ENCODE measurements around the gene LMLN. TPM values are rescaled to one million over a fixed set of nuclear protein-coding genes. Genes with fewer than 3 reads are reported as not detected.

The LMLN gene
- total RNA-seq, 2 experiments from 2014 or later: 0.50 to 6.2 TPM

GRCh38 chr3:198070871-198071270, 110.9 kb downstream of the LMLN start:
- H3K9me3 ChIP-seq (ENCODE audit: low read length): no peaks in the 10 kb centered on the region
- no peak overlapping the region for H2AFZ ChIP-seq (ENCODE audit: low read length)
- BruUV-seq (replicated peaks): no TSS peak
- no peaks in the 10 kb centered on the region for H3K36me3 ChIP-seq (ENCODE audit: insufficient read depth, low read length)
- H3K27ac ChIP-seq (ENCODE audit: low read depth, low read length, poor library complexity, severe bottlenecking): no peak overlapping the region
- ChIA-PET CTCF (ENCODE audit: unreplicated experiment) (no interaction called here), POLR2A (interaction anchor here (1.4 to 2.3 kb wide), 2 partner anchors 10 to 15 kb away, joined by 3 to 6 read pairs; no protein-coding TSS in a partner anchor)
- intact Hi-C loops (cut with micrococcal nuclease; ENCODE audit: unreplicated experiment): loop anchor here (5.0 to 10.0 kb wide), 2 partner anchors 109 to 166 kb away; partner anchors contain the start of gene LMLN
- peaks cover 5% of the 10 kb centered on the region for H3K4me1 ChIP-seq (ENCODE audit: insufficient read depth, low read length, poor library complexity, severe bottlenecking)
- TF ChIP-seq CTCF (conservative IDR thresholded peaks at IDR 0.05; ENCODE audit: low read length) (no peak), EZH2phosphoT487 (IDR thresholded peaks at IDR 0.05; ENCODE audit: borderline replicate concordance, low read depth, low read length) (no peak)
- H4K20me1 ChIP-seq (ENCODE audit: insufficient read depth, low read length): no peaks in the 10 kb centered on the region
- H3K4me2 ChIP-seq (ENCODE audit: low read length): no peak overlapping the region
- DNase-seq (ENCODE audit: low spot score): no peak
- H3K4me3 ChIP-seq (ENCODE audit: low read depth, low read length, poor library complexity, severe bottlenecking): no peak overlapping the region
- H3K79me2 ChIP-seq (ENCODE audit: insufficient read depth, low read depth, low read length): no peaks in the 10 kb centered on the region
- H3K9me2 ChIP-seq (ENCODE audit: insufficient read depth, low read length): no peaks in the 10 kb centered on the region

- POLR2A ChIA-PET: interaction anchor here (0.7 to 0.9 kb wide), 2 partner anchors 13 to 142 kb away, joined by 3 read pairs; no protein-coding TSS in a partner anchor
- no peaks in the 10 kb centered on the region for H3K36me3 ChIP-seq (ENCODE audit: insufficient read depth, low read length)
- peaks cover 5% of the 10 kb centered on the region for H3K4me1 ChIP-seq (ENCODE audit: insufficient read depth, low read length, poor library complexity, severe bottlenecking)
- DNase-seq (ENCODE audit: low spot score): no peak
- TF ChIP-seq CTCF (conservative IDR thresholded peaks at IDR 0.05; ENCODE audit: low read length) (no peak), EZH2phosphoT487 (IDR thresholded peaks at IDR 0.05; ENCODE audit: borderline replicate concordance, low read depth, low read length) (no peak)
- H3K27ac ChIP-seq (ENCODE audit: low read depth, low read length, poor library complexity, severe bottlenecking): no peak overlapping the region
- H3K9me2 ChIP-seq (ENCODE audit: insufficient read depth, low read length): no peaks in the 10 kb centered on the region
- no peak overlapping the region for H3K4me3 ChIP-seq (ENCODE audit: low read depth, low read length, poor library complexity, severe bottlenecking)
- CTCF ChIA-PET (ENCODE audit: unreplicated experiment): no interaction called here
- H3K4me2 ChIP-seq (ENCODE audit: low read length): no peak overlapping the region
- intact Hi-C loops (cut with micrococcal nuclease; ENCODE audit: unreplicated experiment): loop anchor here (5.0 to 10.0 kb wide), 2 partner anchors 109 to 167 kb away; partner anchors contain the start of gene LMLN
- H4K20me1 ChIP-seq (ENCODE audit: insufficient read depth, low read length): no peaks in the 10 kb centered on the region
- H2AFZ ChIP-seq (ENCODE audit: low read length): no peak overlapping the region
- BruUV-seq (replicated peaks): no TSS peak
- H3K79me2 ChIP-seq (ENCODE audit: insufficient read depth, low read depth, low read length): no peaks in the 10 kb centered on the region
- no peaks in the 10 kb centered on the region for H3K9me3 ChIP-seq (ENCODE audit: low read length)
These were observed 111.7 kb downstream of the LMLN start for GRCh38 chr3:198071602-198072287.

Measured in OCI-LY7 (cell line).